ENCODE measurements around the gene CDKL2.

GRCh38 chr4:75630174-75630936 is at the start of gene CDKL2:
- TF ChIP-seq, protein P1, sequence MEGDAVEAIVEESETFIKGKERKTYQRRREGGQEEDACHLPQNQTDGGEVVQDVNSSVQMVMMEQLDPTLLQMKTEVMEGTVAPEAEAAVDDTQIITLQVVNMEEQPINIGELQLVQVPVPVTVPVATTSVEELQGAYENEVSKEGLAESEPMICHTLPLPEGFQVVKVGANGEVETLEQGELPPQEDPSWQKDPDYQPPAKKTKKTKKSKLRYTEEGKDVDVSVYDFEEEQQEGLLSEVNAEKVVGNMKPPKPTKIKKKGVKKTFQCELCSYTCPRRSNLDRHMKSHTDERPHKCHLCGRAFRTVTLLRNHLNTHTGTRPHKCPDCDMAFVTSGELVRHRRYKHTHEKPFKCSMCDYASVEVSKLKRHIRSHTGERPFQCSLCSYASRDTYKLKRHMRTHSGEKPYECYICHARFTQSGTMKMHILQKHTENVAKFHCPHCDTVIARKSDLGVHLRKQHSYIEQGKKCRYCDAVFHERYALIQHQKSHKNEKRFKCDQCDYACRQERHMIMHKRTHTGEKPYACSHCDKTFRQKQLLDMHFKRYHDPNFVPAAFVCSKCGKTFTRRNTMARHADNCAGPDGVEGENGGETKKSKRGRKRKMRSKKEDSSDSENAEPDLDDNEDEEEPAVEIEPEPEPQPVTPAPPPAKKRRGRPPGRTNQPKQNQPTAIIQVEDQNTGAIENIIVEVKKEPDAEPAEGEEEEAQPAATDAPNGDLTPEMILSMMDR (IDR thresholded peaks at IDR 0.05), result no peak
- peak in 1 of 2 donors; percentile 75 for TF ChIP-seq POLR2A (IDR thresholded peaks at IDR 0.05)

All from thyroid gland (tissue), 4 donors.